Measurements from ENCODE around the gene WNT9A.
"Not testable (repeated sequence)": the region's sequence is repeated elsewhere in the genome, so short reads cannot be mapped to it uniquely, and the experiment has no call there.

The WNT9A gene

GRCh38 chr1:227970076-227970995, 22.6 kb upstream of the WNT9A start:
- H3K36me3 ChIP-seq (ENCODE audit: control insufficient read depth, insufficient read depth, low read length); H3K4me3 ChIP-seq (ENCODE audit: low read length); H3K27me3 ChIP-seq (ENCODE audit: control insufficient read depth, insufficient read depth, low read length); H3K27ac ChIP-seq (ENCODE audit: low read depth, low read length); H3K9ac ChIP-seq (ENCODE audit: low read length); H3K4me1 ChIP-seq (ENCODE audit: control insufficient read depth, insufficient read depth, low read length): not testable (repeated sequence)

- not testable (repeated sequence) for H3K9ac ChIP-seq (ENCODE audit: low read length); H3K27ac ChIP-seq (ENCODE audit: low read depth, low read length); H3K36me3 ChIP-seq (ENCODE audit: control insufficient read depth, insufficient read depth, low read length); H3K4me3 ChIP-seq (ENCODE audit: low read length); H3K4me1 ChIP-seq (ENCODE audit: control insufficient read depth, insufficient read depth, low read length); H3K27me3 ChIP-seq (ENCODE audit: control insufficient read depth, insufficient read depth, low read length)
Observed at GRCh38 chr1:227967815-227968214, 20.1 kb upstream of the WNT9A start.

DNA sequence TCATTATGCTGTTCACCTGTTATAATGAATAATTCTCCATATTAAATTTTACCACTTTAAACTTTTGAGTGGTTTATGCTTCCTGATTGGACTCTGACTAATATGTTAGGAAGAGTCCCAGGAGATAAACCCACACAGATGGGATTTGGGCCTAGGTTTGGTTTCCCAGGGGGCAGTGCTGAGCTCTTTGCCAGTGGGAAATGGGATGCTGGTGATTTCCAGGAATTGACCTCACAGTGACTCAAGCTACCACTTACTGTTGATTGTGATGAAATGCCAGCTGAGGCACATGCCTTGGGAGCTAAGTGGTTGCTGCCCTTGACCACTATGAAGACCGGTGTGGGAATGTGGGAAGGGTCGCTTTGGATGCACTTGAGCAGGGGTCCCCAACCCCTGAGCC, 19.0 kb upstream of the WNT9A start:
- H3K9ac ChIP-seq (ENCODE audit: low read length); H3K27ac ChIP-seq (ENCODE audit: low read depth, low read length); H3K4me1 ChIP-seq (ENCODE audit: control insufficient read depth, insufficient read depth, low read length); H3K36me3 ChIP-seq (ENCODE audit: control insufficient read depth, insufficient read depth, low read length); H3K27me3 ChIP-seq (ENCODE audit: control insufficient read depth, insufficient read depth, low read length); H3K4me3 ChIP-seq (ENCODE audit: low read length): not testable (repeated sequence)

GRCh38 chr1:227961651-227962466, 14.1 kb upstream of the WNT9A start:
- Histone ChIP-seq H3K4me1 (ENCODE audit: control insufficient read depth, insufficient read depth, low read length) (no peaks in the 10 kb centered on the region), H3K27me3 (ENCODE audit: control insufficient read depth, insufficient read depth, low read length) (no peaks in the 10 kb centered on the region), H3K9ac (ENCODE audit: low read length) (no peak overlapping the region), H3K4me3 (ENCODE audit: low read length) (no peak overlapping the region), H3K36me3 (ENCODE audit: control insufficient read depth, insufficient read depth, low read length) (no peaks in the 10 kb centered on the region), H3K27ac (ENCODE audit: low read depth, low read length) (no peak overlapping the region)

- Histone ChIP-seq H3K4me1 (ENCODE audit: control insufficient read depth, insufficient read depth, low read length) (no peaks in the 10 kb centered on the region), H3K27me3 (ENCODE audit: control insufficient read depth, insufficient read depth, low read length) (no peaks in the 10 kb centered on the region)
Observed at GRCh38 chr1:227959325-227959860, 11.7 kb upstream of the WNT9A start.

DNA sequence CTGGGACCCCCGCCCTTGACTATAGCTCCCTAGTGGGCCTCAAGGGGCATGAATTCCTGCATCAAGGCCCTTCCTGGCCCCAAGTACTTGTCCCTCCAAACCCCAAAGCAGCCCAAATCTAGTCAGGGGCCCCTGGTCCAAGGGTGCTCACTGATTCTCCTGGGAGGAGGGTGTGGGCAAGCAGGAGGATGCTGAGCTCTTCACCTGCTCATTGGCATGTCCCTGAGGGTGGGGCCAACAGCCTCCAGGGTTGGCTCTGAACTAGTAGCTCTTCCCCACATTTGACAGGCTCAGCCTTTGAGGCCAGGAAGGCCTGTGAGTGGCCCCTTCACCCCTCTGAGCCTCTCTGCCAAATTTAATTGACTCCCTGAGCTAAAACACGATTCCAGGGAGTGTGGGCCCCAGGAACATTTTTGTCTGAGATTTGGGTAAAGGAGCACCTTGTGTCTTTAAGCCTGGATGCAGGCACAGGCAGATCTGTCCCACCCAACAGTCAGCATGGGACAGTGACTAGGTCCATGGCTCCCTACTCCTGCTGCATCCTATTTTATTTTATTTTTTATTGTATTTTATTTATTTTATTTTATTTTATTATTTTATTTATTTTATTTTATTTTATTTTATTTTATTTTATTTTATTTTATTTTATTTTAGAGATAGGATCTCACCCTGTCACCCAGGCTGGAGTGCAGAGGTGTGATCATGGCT, 11.0 kb upstream of the WNT9A start:
- H3K4me1 ChIP-seq (ENCODE audit: control insufficient read depth, insufficient read depth, low read length), result no peaks in the 10 kb centered on the region
- H3K36me3 ChIP-seq (ENCODE audit: control insufficient read depth, insufficient read depth, low read length), result no peaks in the 10 kb centered on the region
- H3K4me3 ChIP-seq (ENCODE audit: low read length), result no peak overlapping the region
- H3K27me3 ChIP-seq (ENCODE audit: control insufficient read depth, insufficient read depth, low read length), result no peaks in the 10 kb centered on the region
- no peak overlapping the region for H3K27ac ChIP-seq (ENCODE audit: low read depth, low read length)
- H3K9ac ChIP-seq (ENCODE audit: low read length), result no peak overlapping the region

More at GRCh38 chr1:227959325-227959860, 11.7 kb upstream of the WNT9A start:
- H3K27ac ChIP-seq (ENCODE audit: low read depth, low read length), result no peak overlapping the region
- H3K9ac ChIP-seq (ENCODE audit: low read length), result no peak overlapping the region
- H3K4me3 ChIP-seq (ENCODE audit: low read length), result no peak overlapping the region
- H3K36me3 ChIP-seq (ENCODE audit: control insufficient read depth, insufficient read depth, low read length), result no peaks in the 10 kb centered on the region

DNA sequence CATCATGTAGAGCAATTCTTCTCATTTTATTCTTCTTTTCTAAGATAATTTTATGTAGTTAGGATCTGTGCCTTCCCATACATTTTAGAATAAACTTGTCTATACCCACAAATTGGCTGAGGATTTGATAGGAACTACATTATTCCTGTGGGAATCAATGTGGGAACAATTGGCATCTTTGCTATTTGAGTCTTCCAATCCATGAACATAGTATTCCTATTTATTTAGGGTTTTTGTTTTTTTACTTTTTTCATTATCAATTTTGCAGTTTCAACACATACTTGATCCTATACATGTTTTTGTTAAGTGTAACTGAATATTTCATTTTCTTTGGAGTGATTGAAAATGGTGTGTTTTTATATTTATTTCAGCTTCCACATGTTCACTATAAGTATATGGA, 8.1 kb upstream of the WNT9A start:
- no peaks in the 10 kb centered on the region for H3K36me3 ChIP-seq (ENCODE audit: control insufficient read depth, insufficient read depth, low read length)
- H3K4me3 ChIP-seq (ENCODE audit: low read length), result no peak overlapping the region
- no peak overlapping the region for H3K9ac ChIP-seq (ENCODE audit: low read length)
- no peaks in the 10 kb centered on the region for H3K4me1 ChIP-seq (ENCODE audit: control insufficient read depth, insufficient read depth, low read length)
- H3K27me3 ChIP-seq (ENCODE audit: control insufficient read depth, insufficient read depth, low read length), result no peaks in the 10 kb centered on the region
- no peak overlapping the region for H3K27ac ChIP-seq (ENCODE audit: low read depth, low read length)

DNA sequence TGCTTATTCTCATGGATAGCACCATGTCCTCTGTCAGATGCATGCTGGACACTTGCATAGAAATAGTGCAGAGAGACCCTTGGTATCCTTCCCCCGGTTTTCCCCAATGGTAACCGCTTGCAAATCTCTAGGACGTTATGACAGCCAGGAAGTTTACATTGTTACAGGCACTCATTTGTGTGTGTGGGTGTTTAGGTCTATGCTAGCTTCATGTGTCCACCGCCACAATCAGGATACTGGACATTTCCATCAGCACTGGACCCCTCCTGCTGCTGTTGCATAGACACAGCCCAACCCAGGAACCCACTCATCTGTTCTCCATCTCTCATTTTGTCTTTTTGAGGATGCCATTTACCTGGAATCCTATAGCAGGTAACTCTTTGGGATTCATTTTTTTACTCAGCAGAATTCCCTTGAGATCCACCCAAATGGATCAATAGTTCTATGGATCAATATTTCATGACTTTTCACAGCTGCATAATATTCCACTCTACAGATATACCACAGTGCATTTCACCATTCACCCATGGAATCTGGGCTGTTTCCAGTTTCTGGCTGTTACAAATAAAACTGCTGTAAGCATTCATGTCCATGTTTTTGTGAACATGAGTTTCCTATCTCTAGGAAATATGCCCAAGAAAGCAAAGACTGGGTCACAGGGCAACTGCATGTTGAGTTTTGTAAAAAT, 6.6 kb upstream of the WNT9A start:
- no peak overlapping the region for H3K4me3 ChIP-seq (ENCODE audit: low read length)
- no peaks in the 10 kb centered on the region for H3K4me1 ChIP-seq (ENCODE audit: control insufficient read depth, insufficient read depth, low read length)
- no peak overlapping the region for H3K9ac ChIP-seq (ENCODE audit: low read length)
- no peaks in the 10 kb centered on the region for H3K36me3 ChIP-seq (ENCODE audit: control insufficient read depth, insufficient read depth, low read length)
- no peak overlapping the region for H3K27ac ChIP-seq (ENCODE audit: low read depth, low read length)
- H3K27me3 ChIP-seq (ENCODE audit: control insufficient read depth, insufficient read depth, low read length), result peaks cover under 1% of the 10 kb centered on the region

GRCh38 chr1:227953022-227953412, 5.3 kb upstream of the WNT9A start:
- Histone ChIP-seq H3K9ac (ENCODE audit: low read length) (no peak overlapping the region), H3K4me3 (ENCODE audit: low read length) (no peak overlapping the region), H3K27me3 (ENCODE audit: control insufficient read depth, insufficient read depth, low read length) (peaks cover 5% of the 10 kb centered on the region), H3K4me1 (ENCODE audit: control insufficient read depth, insufficient read depth, low read length) (peaks cover 5% of the 10 kb centered on the region), H3K36me3 (ENCODE audit: control insufficient read depth, insufficient read depth, low read length) (no peaks in the 10 kb centered on the region), H3K27ac (ENCODE audit: low read depth, low read length) (no peak overlapping the region)

GRCh38 chr1:227952374-227953021, 4.8 kb upstream of the WNT9A start:
- H3K4me3 ChIP-seq (ENCODE audit: low read length), result no peak overlapping the region
- no peak overlapping the region for H3K27ac ChIP-seq (ENCODE audit: low read depth, low read length)
- H3K36me3 ChIP-seq (ENCODE audit: control insufficient read depth, insufficient read depth, low read length), result no peaks in the 10 kb centered on the region
- peaks cover 5% of the 10 kb centered on the region for H3K27me3 ChIP-seq (ENCODE audit: control insufficient read depth, insufficient read depth, low read length)
- H3K4me1 ChIP-seq (ENCODE audit: control insufficient read depth, insufficient read depth, low read length), result peaks cover 5% of the 10 kb centered on the region
- H3K9ac ChIP-seq (ENCODE audit: low read length), result no peak overlapping the region

DNA sequence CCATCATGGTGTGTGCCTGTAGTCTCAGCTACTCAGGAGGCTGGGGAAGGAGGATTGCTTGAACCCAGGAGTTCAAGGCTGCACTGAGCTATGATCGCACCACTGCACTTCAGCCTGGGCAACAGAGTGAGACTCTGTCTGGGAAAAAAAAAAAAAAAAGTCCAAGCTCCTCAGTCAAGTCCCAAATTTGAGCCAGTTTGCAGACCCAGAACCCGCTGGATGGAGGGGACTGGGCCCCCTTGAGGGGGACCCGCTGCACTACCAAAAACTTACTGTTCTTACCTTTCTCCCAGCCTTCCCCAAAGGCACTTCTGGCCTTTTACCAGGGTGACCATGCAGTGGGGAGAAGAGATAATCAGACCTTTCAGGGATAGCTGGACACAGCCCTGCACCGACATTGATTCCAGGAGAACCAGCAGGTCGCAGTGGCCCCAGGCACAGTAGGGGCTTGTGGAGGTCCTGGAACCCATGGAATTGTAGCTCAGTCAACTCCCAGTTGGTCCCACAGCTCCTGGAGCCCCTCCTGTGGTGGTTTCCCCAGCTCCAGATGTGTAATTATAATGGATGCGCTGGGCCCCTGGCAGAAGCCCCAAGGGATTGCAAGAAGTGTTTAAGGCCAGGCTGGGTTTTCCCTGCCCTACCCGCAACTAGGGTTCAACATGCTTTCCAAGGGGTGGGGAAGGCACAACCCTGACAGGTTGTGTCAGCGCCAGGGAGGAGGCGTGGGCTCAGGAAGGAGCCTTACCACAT, 4.1 kb upstream of the WNT9A start:
- Histone ChIP-seq H3K27me3 (ENCODE audit: control insufficient read depth, insufficient read depth, low read length) (peaks cover 5% of the 10 kb centered on the region), H3K27ac (ENCODE audit: low read depth, low read length) (no peak overlapping the region), H3K36me3 (ENCODE audit: control insufficient read depth, insufficient read depth, low read length) (no peaks in the 10 kb centered on the region), H3K4me1 (ENCODE audit: control insufficient read depth, insufficient read depth, low read length) (peaks cover 5% of the 10 kb centered on the region), H3K4me3 (ENCODE audit: low read length) (no peak overlapping the region), H3K9ac (ENCODE audit: low read length) (no peak overlapping the region)

All from rectal smooth muscle tissue (tissue), 1 donor.